ENCODE results near the gene TWF2.

TWF2 gene

GRCh38 chr3:52221563-52222318 is 17.2 kb downstream of the TWF2 start:
- TF ChIP-seq, protein P1, sequence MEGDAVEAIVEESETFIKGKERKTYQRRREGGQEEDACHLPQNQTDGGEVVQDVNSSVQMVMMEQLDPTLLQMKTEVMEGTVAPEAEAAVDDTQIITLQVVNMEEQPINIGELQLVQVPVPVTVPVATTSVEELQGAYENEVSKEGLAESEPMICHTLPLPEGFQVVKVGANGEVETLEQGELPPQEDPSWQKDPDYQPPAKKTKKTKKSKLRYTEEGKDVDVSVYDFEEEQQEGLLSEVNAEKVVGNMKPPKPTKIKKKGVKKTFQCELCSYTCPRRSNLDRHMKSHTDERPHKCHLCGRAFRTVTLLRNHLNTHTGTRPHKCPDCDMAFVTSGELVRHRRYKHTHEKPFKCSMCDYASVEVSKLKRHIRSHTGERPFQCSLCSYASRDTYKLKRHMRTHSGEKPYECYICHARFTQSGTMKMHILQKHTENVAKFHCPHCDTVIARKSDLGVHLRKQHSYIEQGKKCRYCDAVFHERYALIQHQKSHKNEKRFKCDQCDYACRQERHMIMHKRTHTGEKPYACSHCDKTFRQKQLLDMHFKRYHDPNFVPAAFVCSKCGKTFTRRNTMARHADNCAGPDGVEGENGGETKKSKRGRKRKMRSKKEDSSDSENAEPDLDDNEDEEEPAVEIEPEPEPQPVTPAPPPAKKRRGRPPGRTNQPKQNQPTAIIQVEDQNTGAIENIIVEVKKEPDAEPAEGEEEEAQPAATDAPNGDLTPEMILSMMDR (IDR thresholded peaks at IDR 0.05): no peak

DNA sequence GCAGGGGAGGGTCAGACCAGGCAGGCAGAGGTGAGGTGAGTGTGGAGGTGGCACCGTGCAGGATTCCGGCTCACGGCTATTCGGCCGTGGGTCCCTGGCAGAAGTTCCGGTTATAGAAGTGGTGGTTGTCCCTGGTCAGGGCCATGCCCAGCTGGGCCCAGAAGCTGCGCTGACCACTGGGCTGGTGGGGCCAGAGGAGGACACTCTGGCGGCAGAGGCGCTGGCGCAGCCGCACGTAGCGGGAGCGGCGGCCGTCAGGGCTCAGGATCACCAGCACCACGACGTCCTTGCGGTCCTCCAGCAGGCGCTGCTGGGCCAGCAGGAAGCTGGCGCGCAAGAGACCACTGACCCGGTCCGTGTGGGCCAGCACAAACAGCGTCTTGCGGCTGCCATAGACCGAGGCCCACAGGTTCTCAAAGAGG is 17.8 kb downstream of the TWF2 start:
- TF ChIP-seq, protein P1 (IDR thresholded peaks at IDR 0.05): no peak

DNA sequence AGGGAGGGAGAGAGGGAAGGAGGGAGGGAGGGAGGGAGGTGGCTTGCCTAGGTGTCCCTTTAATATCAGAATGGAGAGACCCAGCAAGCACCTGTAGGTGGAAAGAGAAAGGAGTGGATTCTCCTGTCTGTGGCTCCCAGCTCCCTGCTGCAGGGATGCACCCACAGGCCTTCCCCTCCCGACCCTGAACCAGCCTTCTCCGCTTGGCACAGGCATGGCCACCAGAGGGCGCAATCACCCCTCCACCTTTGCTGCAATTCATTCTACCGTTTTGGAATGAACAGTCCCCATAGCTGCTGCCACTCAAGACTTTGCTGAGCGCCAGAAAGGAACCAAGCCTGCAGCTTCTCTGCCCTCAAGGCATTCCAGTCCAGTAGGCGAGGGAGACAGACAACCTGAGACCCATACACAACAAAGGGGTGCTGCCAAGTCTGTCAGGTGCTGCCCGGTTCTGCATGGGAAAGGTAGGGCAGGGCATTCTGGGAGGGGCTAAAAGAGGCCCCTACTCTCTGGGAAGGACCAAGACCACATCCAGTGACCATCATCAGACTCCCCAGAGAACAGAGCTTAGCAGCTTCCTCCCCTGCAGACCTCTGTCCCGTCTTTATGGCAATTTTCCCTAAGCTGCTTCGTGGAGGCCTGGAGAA is 18.5 kb downstream of the TWF2 start:
- TF ChIP-seq, protein P1 (IDR thresholded peaks at IDR 0.05): peak; percentile 93

- TF ChIP-seq, protein P1 (IDR thresholded peaks at IDR 0.05): no peak
These were observed 19.9 kb downstream of the TWF2 start for GRCh38 chr3:52218937-52219650.

DNA sequence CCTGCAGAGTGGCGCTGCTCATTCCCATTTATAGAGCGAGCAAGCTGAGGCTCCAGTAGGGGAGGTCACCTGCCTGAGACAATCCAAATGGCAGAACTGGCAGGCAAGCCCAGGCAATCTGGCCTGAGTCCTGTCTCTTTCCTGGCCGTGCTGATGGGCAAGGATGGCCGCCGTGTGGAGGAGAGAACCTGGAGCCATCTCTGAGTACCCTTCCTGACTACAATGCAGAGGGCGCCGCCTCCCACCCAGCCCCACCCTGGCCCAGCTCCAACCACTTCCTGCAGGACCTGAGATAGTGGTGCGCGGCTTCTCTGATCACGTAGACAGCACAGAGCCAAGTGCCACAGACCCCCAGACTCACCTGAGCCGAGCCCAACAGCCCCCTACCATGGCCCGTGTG is 20.5 kb downstream of the TWF2 start:
- TF ChIP-seq, protein P1 (IDR thresholded peaks at IDR 0.05): no peak

- TF ChIP-seq, protein P1 (IDR thresholded peaks at IDR 0.05): no peak
These were observed 20.9 kb downstream of the TWF2 start for GRCh38 chr3:52218026-52218425.

DNA sequence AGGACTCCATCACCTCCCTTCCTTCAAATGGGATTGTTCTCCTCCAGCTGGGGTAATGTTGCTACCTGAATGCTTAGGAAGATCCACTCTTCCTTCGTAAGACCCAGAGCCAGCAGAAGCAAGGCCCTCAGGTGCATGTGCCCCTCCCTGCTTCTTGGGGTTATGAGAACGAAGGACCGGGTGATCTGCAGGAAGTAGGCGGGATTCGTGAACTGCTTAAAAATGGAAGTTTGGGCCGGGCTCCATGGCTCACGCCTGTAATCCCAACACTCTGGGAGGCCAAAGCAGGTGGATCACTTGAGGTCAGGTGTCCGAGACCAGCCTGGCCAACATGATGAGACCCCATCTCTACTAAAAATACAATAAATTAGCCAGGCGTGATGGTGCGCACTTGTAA is 21.6 kb downstream of the TWF2 start:
- TF ChIP-seq, protein P1 (IDR thresholded peaks at IDR 0.05): no peak
